GM19043 (cell line): Measurements from ENCODE around the gene YPEL2.

Experiments used
- ATAC-seq: cut with Tn5 transposase; IDR thresholded peaks from one replicate; pipeline ENCODE4 v1.9.1; 2021; ENCODE audit warnings: low read depth; ENCODE audit not compliant: unreplicated experiment

The YPEL2 gene

GRCh38 chr17:59355702-59356325 is 24.4 kb downstream of the YPEL2 start:
- ATAC-seq, result no peak

- no peak for ATAC-seq
Observed at GRCh38 chr17:59356543-59357218, 25.2 kb downstream of the YPEL2 start.

GRCh38 chr17:59357219-59357697 is 25.8 kb downstream of the YPEL2 start:
- ATAC-seq, result no peak

GRCh38 chr17:59357929-59358328 is 26.5 kb downstream of the YPEL2 start:
- ATAC-seq, result no peak

GRCh38 chr17:59361386-59361785 is 29.9 kb downstream of the YPEL2 start:
- no peak for ATAC-seq

- ATAC-seq, result peak; percentile 63
Observed at GRCh38 chr17:59361916-59362810, 30.7 kb downstream of the YPEL2 start.

DNA sequence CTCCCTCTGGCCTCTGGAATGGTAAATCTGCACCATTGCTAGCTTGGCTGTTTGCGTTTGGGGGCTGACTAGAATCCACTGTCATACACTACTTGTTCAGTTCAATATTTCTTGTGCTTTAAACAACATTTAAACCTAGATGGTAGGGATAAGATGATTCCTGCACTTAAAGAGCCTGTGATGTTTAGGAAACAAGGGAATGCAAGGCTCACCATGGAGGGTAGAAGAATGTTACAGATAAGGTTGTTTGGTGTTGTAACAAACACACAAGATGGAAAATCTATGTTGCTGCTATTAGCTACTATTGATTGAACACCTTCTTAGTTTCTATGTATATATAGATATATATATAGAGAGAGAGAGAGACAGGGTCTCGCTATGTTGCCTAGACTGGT is 31.4 kb downstream of the YPEL2 start:
- ATAC-seq, result no peak

- no peak for ATAC-seq
Observed at GRCh38 chr17:59365383-59365981, 34.0 kb downstream of the YPEL2 start.

GRCh38 chr17:59366040-59366757 is 34.7 kb downstream of the YPEL2 start:
- no peak for ATAC-seq

- ATAC-seq, result no peak
Observed at GRCh38 chr17:59366773-59367656, 35.6 kb downstream of the YPEL2 start.

- no peak for ATAC-seq
Observed at GRCh38 chr17:59367657-59368045, 36.2 kb downstream of the YPEL2 start.

- no peak for ATAC-seq
Observed at GRCh38 chr17:59368218-59368857, 36.9 kb downstream of the YPEL2 start.

DNA sequence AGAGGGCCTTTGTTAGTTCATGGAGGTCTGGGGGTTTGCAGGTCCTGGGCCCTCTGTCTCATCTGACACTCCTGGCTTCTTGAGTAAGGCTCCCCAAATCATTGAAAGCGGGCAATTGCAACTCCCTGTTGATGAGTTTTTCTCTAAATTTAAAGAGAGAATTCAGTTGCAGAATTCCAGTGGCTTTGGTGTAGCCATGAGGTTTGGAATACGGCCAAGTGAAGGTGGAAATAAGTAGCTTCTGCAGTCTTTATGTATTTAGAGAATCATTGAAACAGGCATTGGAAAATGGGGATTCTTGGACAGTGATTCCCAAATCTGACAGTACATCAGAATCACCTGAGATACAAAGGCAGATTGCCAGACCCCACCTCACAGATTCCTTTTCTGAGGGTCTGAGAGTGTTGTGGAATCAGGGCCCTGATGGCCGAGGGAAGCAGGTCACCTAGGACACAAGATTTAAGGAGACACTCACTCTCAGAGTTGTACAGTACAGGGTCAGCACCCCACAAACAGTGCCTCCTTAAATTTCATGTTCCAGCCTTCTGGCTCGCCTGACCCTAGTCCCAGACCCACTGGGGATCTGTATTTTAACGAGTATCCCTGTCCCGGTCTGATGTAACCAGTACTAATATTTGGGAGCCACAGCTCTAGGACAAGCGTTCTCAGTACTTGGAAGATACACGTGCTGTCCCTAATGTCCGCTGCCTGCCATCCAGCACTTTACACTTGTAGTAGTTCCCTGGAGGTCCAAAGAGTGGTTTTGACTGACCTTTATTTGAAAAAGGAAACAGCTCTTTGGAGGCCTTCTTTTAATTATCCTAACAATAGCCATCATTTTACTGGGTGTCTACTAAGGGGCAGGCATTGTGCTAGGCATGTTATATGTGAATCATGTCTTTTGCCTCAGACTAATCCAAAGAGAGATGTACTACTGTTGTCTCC is 37.8 kb downstream of the YPEL2 start:
- ATAC-seq, result no peak

DNA sequence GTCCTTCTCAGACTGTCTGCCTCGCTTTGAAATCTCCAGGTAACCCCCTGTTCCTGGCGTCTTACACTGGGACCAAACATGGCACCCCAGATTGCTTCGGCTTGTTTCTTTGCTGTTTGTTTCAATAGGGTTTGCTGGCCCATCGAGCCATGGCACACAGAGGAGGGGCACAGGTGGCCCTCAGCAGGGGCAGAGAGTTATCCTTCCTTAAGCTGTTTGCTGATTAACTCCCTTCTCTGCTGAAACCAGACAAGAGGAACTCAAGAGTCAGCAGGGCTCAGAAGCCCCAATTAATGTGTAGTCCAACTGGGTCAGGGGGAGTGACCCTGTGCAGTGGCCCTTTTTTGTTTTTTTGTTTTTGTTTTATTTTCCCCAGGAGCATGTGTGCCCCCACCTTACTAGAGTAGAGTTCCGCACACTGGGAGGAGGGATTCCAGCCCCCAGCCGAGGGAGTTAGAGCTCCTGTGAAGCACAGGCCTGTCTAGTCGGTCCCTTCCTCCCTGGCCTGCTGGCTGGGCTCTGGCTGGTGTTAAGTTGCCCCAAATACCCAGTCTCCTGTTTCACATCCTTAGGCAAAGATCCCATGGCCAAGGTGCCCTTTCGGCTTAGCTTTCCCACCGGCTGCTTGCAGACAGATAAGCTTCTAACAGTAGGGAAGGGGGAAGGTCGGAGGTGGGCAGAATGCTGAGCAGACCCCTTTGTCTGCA is 39.3 kb downstream of the YPEL2 start:
- no peak for ATAC-seq

DNA sequence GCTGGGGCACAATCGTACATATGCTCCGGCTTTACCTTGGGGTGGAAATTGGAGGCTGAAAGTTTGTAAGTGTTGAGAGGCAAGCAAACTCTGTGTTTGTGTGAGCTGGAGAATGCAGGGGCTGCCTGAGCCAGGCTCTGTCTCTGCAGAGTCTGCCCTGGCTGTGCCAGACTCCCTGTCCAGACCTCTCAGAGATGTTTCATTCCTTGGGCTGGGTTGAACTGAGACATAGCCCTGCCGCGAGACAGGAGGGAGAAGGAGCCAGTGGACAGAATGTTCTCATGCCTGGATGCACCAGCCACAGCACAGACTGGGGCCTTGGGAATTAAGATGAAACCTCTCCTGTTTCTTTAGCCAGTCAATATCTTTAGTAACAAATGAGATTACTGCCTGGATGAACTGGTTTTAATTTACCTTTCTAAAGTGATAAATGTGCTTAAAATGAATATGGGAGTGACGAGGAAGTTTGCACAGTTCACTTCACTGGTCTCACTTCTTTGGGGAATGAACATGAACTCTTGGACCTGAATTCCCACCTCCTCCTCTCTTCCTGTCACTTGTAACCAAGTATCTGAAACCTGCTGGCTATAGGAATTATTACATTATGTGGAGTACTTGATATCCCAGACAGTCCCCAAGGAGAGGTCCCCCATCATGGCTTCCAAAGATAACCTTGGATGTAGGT is 40.1 kb downstream of the YPEL2 start:
- no peak for ATAC-seq

GRCh38 chr17:59372138-59372751 is 40.8 kb downstream of the YPEL2 start:
- ATAC-seq, result no peak
